RWPE1 (cell line): ENCODE results near the gene ATAD3C.
"Not testable (repeated sequence)": the region's sequence is repeated elsewhere in the genome, so short reads cannot be mapped to it uniquely, and the experiment has no call there.

Experiments
- CTCF ChIA-PET: fragments of 350-600 bp; sonication (Branson Sonifier 250); formaldehyde crosslinking; extraction: SDS; loops from one replicate; lab custom pipeline; 2021; lab: Yijun Ruan, JAX
- POLR2A ChIA-PET: fragments of 400-600 bp; formaldehyde crosslinking; extraction: SDS; loops from one replicate; lab custom pipeline; 2020; ENCODE audit warnings: antibody characterized with exemption; ENCODE audit not compliant: low non-redundant PET; lab: Yijun Ruan, JAX
- DNase-seq: peaks from one replicate; pipeline ENCODE4 v3.0.0; 2012; ENCODE audit warnings: low spot score
- H3K27ac ChIP-seq: fragments of 450-650 bp; 2 replicates; pipeline ENCODE4 v1.5.1; 2017
- CTCF ChIP-seq: fragments of 450-650 bp; conservative IDR thresholded peaks from 2 replicates; pipeline ENCODE4 v1.5.1; 2017; ENCODE audit warnings: low read depth, mild to moderate bottlenecking

Gene ATAD3C

GRCh38 chr1:1471389-1472052 lies 22.0 kb downstream of the ATAD3C start, which contains the start of gene ATAD3B:
ATAD3B (plus strand) TSS chr1:1471765; CDS start chr1:1471885, 120 bp downstream.
- CTCF ChIA-PET = no interaction called here
- peak; percentile 89 for DNase-seq
- H3K27ac ChIP-seq = peak within 1 kb of the TSS; percentile 92

GRCh38 chr1:1472053-1472876 lies 22.8 kb downstream of the ATAD3C start:
- peak; percentile 20 for DNase-seq
- peak overlapping the region; percentile 92 for H3K27ac ChIP-seq
- POLR2A ChIA-PET = not testable (repeated sequence)
- CTCF ChIA-PET = interaction anchor here (0.5 kb wide), 1 partner anchor 39 kb away, joined by 3 read pairs; no protein-coding TSS in a partner anchor

More at GRCh38 chr1:1471389-1472052, 22.0 kb downstream of the ATAD3C start, which contains the start of gene ATAD3B:
- TF ChIP-seq CTCF = no peak
- POLR2A ChIA-PET = no interaction called here

GRCh38 chr1:1476011-1476410 lies 26.5 kb downstream of the ATAD3C start:
- H3K27ac ChIP-seq, CTCF ChIA-PET, POLR2A ChIA-PET, DNase-seq: not testable (repeated sequence)

GRCh38 chr1:1477206-1477605 lies 27.7 kb downstream of the ATAD3C start:
- DNase-seq = no peak
- ChIA-PET POLR2A (no interaction called here), CTCF (interaction anchor here (1.0 kb wide), 1 partner anchor 37 kb away, joined by 3 read pairs; no protein-coding TSS in a partner anchor)
- H3K27ac ChIP-seq = no peak overlapping the region
- TF ChIP-seq CTCF = no peak

- H3K27ac ChIP-seq = no peak overlapping the region
- TF ChIP-seq CTCF = no peak
- no peak for DNase-seq
- ChIA-PET CTCF (no interaction called here), POLR2A (no interaction called here)
Measured at GRCh38 chr1:1479547-1480487, 30.3 kb downstream of the ATAD3C start.

- H3K27ac ChIP-seq, POLR2A ChIA-PET, CTCF ChIA-PET, DNase-seq: not testable (repeated sequence)
Measured at GRCh38 chr1:1480488-1480867, 31.0 kb downstream of the ATAD3C start.

- CTCF ChIA-PET, DNase-seq, H3K27ac ChIP-seq, POLR2A ChIA-PET: not testable (repeated sequence)
Measured at GRCh38 chr1:1481811-1482210, 32.3 kb downstream of the ATAD3C start.

- TF ChIP-seq CTCF = no peak
- 0 out of 2 replicates have a peak overlapping the region, but pooled peaks have one; percentile 8 for H3K27ac ChIP-seq
- ChIA-PET POLR2A (no interaction called here), CTCF (no interaction called here)
- DNase-seq = no peak
Measured at GRCh38 chr1:1482856-1483255, 33.4 kb downstream of the ATAD3C start.
